NCI-H345 treated with DMSO at 0.1 percent for 48 hours (cell line): ENCODE measurements around the gene URB1.

ENCODE experiments used
- DNase-seq: peaks from one replicate; lab custom pipeline; 2025; ENCODE audit not compliant: unreplicated experiment; lab: John Stamatoyannopoulos, UW

The URB1 gene

DNA sequence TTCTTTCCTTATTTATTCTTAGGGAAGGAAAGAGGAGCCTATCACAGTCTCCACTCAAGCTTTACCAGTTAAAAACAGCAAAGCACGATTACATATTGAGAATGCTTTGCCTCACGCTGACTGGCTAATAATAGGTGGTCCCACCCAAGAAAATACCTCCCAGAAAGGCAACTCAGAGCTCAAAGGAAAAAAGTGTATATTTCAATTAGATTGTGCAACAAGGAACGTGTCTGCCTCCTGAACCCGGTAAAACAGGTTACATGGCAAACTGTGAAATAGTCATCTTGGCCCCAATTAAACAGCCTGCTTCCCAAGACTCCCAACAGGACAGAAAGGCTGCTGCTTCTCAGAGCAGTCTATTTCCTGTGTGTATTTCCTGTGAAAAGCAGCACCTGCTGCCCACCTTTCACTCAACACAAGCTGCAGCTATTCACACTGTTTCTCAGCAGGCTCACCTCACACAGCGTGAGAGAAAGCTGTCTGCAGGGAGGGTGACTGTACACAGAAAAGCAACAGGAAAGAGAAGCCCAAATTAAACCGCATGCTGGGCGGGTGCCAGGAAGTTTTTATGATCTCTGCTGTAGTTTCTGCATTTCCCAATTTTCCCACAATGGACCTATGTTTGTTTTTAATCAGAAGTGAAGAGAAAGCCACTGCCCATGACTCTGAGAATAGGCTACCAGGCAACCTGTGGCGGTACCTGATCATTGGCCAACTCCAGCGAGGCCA, 44.0 kb downstream of the URB1 start:
- no peak for DNase-seq

- DNase-seq, result no peak
These were observed 44.8 kb downstream of the URB1 start for GRCh38 chr21:32347977-32348376.

GRCh38 chr21:32347351-32347750, 45.5 kb downstream of the URB1 start:
- no peak for DNase-seq

GRCh38 chr21:32346951-32347350, 45.9 kb downstream of the URB1 start:
- DNase-seq, result no peak

DNA sequence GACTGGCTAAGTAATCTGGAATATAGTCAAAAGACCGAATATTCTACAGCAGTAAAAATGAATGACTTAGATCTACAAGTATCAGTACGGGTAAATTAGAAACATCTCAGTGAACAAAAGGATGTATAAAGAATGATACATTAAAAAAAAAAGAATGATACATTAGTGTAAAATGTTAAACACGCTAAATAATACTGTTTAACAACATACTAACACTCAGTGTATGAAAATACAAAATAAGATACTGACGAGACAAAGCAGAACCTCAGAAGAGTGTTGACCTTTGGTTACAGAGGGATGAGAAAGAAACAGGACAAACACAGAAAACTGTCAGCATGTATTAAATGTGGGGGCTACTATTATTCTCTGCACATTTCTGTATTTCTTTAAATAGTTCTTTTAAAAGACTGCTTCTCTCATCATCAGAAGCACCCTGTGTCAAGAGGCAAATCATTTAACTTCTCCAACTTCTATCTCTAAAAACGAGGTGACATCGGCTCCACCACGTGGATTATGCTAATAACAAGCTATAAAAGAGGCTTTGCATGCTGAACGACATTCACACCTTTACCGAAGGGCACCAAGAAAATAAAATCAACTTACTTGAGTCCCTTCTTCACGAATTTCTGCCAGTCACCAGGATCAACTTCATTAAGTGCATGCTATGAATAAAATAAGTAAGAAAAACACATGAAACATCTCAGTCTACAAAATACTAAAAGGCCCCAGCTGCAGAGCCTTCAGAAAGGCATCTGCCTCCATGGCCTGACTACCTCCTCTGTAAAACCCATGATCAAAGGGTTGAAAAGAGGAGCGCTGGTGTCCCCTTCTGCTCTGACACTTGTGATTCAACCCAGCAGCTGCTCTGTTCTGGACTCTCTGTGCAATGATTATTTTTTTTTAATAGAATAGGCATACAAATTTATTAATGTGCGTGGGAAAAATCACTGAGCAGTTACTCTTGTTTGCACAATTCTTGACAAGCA, 51.7 kb downstream of the URB1 start:
- no peak for DNase-seq

DNA sequence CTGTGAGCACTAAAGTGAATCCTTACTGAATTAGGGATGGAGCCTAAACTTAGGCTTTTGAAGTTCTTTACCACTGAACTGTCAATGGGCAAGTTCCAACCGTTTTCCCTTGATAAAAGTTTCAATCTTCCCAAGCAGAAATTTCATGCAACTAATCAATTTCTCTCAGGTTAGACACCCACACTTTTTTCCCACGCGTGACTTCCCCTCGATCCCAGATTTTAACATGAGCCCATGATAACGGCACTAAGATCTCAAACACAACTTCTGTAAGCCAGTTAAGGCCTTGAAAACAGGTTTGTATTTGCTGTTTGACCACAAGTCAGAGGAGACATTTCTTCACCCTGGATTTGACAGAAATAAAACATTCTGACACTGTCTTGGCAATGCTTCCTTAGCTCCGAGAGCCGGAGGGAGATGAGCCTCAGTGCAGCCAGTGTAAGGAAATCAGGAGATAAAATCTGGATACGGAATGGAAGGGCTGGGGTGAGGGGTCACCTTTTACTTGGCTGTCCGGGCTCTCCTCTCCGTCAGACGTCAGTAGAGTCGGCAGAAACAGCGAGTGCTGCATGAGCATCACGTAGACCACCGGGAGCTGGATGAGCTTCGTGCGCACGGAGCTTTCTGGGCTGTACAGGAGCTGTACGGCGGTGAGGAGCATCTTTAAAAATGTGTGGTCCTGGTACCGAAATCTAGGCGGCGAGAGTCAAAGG, 54.4 kb downstream of the URB1 start:
- DNase-seq, result no peak

- DNase-seq, result no peak
These were observed 55.6 kb downstream of the URB1 start for GRCh38 chr21:32337206-32337605.

DNA sequence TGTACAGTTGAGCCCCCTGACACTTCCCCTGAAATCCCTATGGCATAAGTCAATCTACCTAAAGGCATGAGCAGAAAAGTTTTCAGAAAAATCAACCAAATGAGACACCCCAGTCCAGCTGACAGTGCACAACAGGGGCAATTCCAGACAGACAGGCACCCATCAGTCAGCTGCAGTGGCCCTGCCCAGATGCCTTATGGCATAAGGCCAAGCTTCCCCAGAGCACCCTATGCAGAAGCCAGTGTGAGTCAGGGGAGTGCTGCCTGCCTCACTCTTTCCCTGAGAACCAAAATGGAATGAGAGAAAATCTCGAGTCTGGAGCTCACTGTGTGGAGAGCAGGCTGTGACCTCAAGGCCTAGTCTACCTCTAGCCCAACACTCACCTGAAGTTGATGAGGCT, 56.1 kb downstream of the URB1 start:
- DNase-seq, result no peak

DNA sequence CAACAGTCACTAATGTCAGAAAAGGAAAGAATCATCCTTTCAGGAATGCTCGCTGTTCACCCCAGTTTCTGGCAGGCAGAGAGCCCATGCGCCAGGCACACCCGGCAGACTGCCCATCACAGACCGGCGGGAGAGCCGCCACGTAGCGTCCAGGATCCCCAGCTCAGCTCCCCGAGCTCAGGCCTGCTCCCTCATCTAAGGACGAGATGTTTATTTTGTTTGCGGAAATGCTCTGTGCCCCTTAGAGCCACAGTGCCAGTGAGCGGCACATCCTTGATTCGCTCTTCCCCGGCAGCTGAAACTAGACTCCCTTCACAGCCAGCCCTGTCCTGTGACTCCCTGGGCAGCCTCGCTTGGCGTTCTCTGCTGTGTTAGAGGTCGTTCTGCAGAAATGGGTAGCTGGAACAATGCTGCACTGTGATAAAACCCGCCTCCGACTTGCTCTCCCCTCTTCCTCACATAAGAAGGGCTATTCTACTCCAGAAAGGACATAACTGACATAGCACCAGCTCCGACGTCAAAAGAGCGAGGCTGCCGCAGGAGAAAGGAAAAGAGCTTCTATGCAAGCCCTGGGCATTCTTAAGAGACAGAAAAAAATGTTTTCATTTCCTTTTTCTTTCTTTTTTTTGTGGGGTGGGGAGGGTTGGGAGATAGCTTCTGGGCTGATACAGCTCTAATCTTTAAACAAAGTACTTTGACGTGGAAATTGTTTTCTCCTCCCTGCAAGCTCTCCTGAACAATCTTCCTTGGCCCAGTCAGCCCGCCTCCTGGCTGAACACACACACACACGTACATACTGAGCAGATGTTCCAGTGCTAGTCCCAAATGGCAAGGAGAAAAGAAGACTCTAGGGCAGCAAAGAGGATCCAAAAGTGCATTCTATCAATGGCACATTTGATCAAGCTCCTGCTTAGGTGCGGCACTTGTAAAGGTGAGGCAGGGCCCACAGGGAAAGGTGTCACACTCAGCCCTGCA, 56.9 kb downstream of the URB1 start:
- DNase-seq, result no peak

DNA sequence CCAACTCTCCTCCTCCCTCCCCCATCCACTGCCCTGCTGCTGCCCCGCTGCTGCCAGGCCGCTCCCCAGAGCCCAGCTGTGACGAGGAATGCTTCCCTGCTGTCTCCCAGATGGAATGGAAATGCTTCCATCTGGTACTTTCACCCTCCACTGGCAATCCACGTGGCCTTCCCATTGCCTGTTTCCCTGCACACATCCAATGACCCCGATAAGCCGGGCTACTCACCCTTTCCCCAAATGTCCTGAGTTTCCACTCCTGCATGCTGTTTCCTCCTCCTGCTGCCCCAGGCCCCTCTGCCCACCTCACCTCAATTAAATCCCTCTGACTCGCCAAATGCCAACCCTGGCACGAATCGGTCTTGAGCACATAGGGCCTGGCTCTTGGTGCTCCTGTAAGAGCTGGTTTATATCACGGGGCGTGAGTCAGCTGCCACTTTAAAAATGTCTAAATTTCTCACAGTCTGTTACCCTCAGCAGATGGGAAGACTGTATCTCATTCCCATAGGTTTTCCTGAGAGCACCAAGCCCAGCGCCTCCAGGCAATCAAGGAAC, 57.8 kb downstream of the URB1 start:
- no peak for DNase-seq

- no peak for DNase-seq
These were observed 58.7 kb downstream of the URB1 start for GRCh38 chr21:32333953-32334673.

DNA sequence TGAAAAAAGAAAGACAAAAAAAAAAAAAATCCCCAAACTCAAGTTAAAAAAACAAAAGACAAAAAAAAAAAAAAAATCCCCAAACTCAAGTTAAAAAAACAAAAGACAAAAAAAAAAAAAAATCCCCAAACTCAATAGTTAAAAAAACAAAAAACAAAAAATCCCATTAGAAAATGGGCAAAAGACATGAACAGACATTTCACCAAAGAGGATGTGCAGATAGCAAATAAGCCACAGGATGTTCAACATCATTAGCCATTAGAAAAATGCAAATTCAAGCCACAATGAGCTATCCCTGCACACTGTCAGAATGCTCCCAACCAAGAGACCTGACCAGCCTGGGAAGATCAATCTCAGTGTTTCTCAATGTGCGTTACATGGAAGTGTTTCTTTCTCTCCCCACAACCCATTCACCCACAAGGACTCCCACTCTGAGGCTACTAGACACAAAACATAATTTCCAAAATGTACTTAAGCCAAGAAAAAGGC, 60.3 kb downstream of the URB1 start:
- no peak for DNase-seq

DNA sequence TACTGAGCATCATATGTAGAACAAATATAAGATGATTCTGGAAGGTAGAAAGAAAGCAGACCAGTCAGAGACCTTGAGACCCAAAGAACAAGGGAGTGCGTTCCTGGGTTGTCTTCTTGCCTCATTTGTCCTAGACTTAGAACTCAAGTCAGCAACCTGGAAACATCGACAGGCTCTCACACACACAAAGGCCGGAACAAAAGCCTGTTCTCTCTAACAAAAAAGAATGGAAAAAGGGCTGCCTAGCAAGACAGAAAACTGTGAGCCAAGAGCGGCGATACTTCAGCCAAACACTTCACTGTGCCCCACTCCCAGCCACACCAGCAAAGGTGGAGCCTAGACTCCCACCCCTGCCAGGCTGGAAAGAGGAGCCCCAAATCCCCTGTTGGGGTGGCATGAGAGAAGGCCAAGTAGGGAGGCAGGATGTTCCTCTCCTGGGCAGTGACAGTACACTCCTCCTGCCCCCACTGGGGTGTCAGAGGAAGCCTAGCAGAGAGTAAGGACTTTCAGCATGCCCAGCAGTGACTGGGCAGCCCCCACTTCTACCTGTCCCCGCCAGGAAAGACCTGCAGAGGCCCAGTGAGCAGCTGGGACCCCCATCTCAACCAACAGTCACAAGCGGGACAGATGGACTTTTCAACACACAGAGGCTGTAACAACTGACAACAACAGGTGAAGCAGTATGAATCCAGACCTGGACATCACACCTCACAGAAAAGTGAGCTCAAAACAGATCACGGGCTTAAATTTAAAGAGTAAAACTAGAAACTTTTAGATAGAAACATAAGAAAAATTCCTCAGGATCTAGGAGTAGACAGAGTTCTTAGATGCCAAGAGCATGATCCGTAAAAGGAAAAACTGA, 61.1 kb downstream of the URB1 start:
- no peak for DNase-seq

GRCh38 chr21:32330784-32331311, 62.0 kb downstream of the URB1 start:
- DNase-seq, result no peak

- DNase-seq, result no peak
These were observed 63.0 kb downstream of the URB1 start for GRCh38 chr21:32329776-32330175.

DNA sequence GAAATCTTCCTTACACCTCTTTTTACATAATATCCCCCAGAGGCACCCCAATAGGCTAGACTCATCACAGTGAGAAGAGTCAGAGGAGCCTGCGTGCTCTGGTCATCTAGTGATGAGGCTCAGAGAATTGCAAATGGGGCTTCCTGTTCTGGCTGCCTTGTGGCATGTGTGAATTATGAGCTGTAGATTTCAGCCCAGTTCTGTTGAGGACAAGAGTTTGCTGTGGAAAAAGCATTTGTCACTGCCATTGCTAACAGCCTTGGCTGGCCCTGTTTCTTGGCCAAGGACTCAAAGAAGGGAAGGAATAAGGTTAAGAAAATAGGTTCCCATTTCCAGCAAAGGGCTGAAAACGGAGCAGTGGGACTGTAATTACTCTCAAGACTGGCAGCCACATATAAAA, 63.5 kb downstream of the URB1 start:
- DNase-seq, result no peak

- no peak for DNase-seq
These were observed 64.2 kb downstream of the URB1 start for GRCh38 chr21:32328595-32328994.

GRCh38 chr21:32325706-32326105, 67.1 kb downstream of the URB1 start:
- DNase-seq, result no peak
